Measurements from ENCODE around the gene FAM98B. TPM values are rescaled to one million over a fixed set of nuclear protein-coding genes. Genes with fewer than 3 reads are reported as not detected.

Gene FAM98B
- total and polyA plus RNA-seq, 4 donors = 7.4 to 61.9 (median 48.4) TPM

- no peaks in the 10 kb centered on the region for H3K36me3 ChIP-seq (ENCODE audit: control insufficient read depth, insufficient read depth, low read length)
- H3K4me1 ChIP-seq (ENCODE audit: control insufficient read depth, insufficient read depth, low read length) = no peaks in the 10 kb centered on the region
- no CpG with 5 or more reads among the region's 1 CpG for WGBS (ENCODE audit: insufficient coverage)
Observed at GRCh38 chr15:38476120-38476519, 22.2 kb downstream of the FAM98B start.

GRCh38 chr15:38477637-38478036, 23.7 kb downstream of the FAM98B start:
- DNase-seq (ENCODE audit: low read depth in 4 of 6, low spot score in 6 of 6) = no peak
- WGBS (ENCODE audit: insufficient coverage) = 75% methylated on average over 2 of the region's 4 CpGs
- H3K36me3 ChIP-seq (ENCODE audit: control insufficient read depth, insufficient read depth, low read length) = no peaks in the 10 kb centered on the region
- no peaks in the 10 kb centered on the region for H3K27me3 ChIP-seq (ENCODE audit: control insufficient read depth, insufficient read depth, low read length)
- H3K27ac ChIP-seq (ENCODE audit: low read depth, low read length) = no peak overlapping the region
- no peaks in the 10 kb centered on the region for H3K4me1 ChIP-seq (ENCODE audit: control insufficient read depth, insufficient read depth, low read length)
- no peaks in the 10 kb centered on the region for H3K9me3 ChIP-seq (ENCODE audit: control insufficient read depth, insufficient read depth, low read length)
- no peak overlapping the region for H3K4me3 ChIP-seq (ENCODE audit: low read depth, low read length)

More at GRCh38 chr15:38476120-38476519, 22.2 kb downstream of the FAM98B start:
- no peak overlapping the region for H3K4me3 ChIP-seq (ENCODE audit: low read depth, low read length)
- no peak for DNase-seq (ENCODE audit: low read depth in 4 of 6, low spot score in 6 of 6)
- no peaks in the 10 kb centered on the region for H3K9me3 ChIP-seq (ENCODE audit: control insufficient read depth, insufficient read depth, low read length)
- no peaks in the 10 kb centered on the region for H3K27me3 ChIP-seq (ENCODE audit: control insufficient read depth, insufficient read depth, low read length)
- no peak overlapping the region for H3K27ac ChIP-seq (ENCODE audit: low read depth, low read length)

- H3K27ac ChIP-seq (ENCODE audit: low read depth, low read length) = no peak overlapping the region
- H3K27me3 ChIP-seq (ENCODE audit: control insufficient read depth, insufficient read depth, low read length) = no peaks in the 10 kb centered on the region
- H3K4me3 ChIP-seq (ENCODE audit: low read depth, low read length) = no peak overlapping the region
- H3K36me3 ChIP-seq (ENCODE audit: control insufficient read depth, insufficient read depth, low read length) = no peaks in the 10 kb centered on the region
- DNase-seq (ENCODE audit: low read depth in 4 of 6, low spot score in 6 of 6) = no peak
- H3K9me3 ChIP-seq (ENCODE audit: control insufficient read depth, insufficient read depth, low read length) = no peaks in the 10 kb centered on the region
- H3K4me1 ChIP-seq (ENCODE audit: control insufficient read depth, insufficient read depth, low read length) = no peaks in the 10 kb centered on the region
Observed at GRCh38 chr15:38479266-38479665, 25.3 kb downstream of the FAM98B start.

- DNase-seq (ENCODE audit: low read depth in 4 of 6, low spot score in 6 of 6) = no peak
- Histone ChIP-seq H3K27ac (ENCODE audit: low read depth, low read length) (no peak overlapping the region), H3K36me3 (ENCODE audit: control insufficient read depth, insufficient read depth, low read length) (no peaks in the 10 kb centered on the region), H3K9me3 (ENCODE audit: control insufficient read depth, insufficient read depth, low read length) (no peaks in the 10 kb centered on the region), H3K4me1 (ENCODE audit: control insufficient read depth, insufficient read depth, low read length) (no peaks in the 10 kb centered on the region), H3K27me3 (ENCODE audit: control insufficient read depth, insufficient read depth, low read length) (no peaks in the 10 kb centered on the region), H3K4me3 (ENCODE audit: low read depth, low read length) (no peak overlapping the region)
- no CpG with 5 or more reads among the region's 1 CpG for WGBS (ENCODE audit: insufficient coverage)
Observed at GRCh38 chr15:38479756-38480155, 25.8 kb downstream of the FAM98B start.

GRCh38 chr15:38481113-38481512, 27.2 kb downstream of the FAM98B start:
- no peaks in the 10 kb centered on the region for H3K27me3 ChIP-seq (ENCODE audit: control insufficient read depth, insufficient read depth, low read length)
- no peak overlapping the region for H3K4me3 ChIP-seq (ENCODE audit: low read depth, low read length)
- no peaks in the 10 kb centered on the region for H3K36me3 ChIP-seq (ENCODE audit: control insufficient read depth, insufficient read depth, low read length)
- no peak for DNase-seq (ENCODE audit: low read depth in 4 of 6, low spot score in 6 of 6)
- no peaks in the 10 kb centered on the region for H3K4me1 ChIP-seq (ENCODE audit: control insufficient read depth, insufficient read depth, low read length)
- WGBS (ENCODE audit: insufficient coverage) = no CpG with 5 or more reads among the region's 5 CpGs
- no peaks in the 10 kb centered on the region for H3K9me3 ChIP-seq (ENCODE audit: control insufficient read depth, insufficient read depth, low read length)
- no peak overlapping the region for H3K27ac ChIP-seq (ENCODE audit: low read depth, low read length)

GRCh38 chr15:38481761-38482160, 27.8 kb downstream of the FAM98B start:
- no peaks in the 10 kb centered on the region for H3K9me3 ChIP-seq (ENCODE audit: control insufficient read depth, insufficient read depth, low read length)
- no peak for DNase-seq (ENCODE audit: low read depth in 4 of 6, low spot score in 6 of 6)
- H3K27me3 ChIP-seq (ENCODE audit: control insufficient read depth, insufficient read depth, low read length) = no peaks in the 10 kb centered on the region
- no peak overlapping the region for H3K4me3 ChIP-seq (ENCODE audit: low read depth, low read length)
- H3K4me1 ChIP-seq (ENCODE audit: control insufficient read depth, insufficient read depth, low read length) = no peaks in the 10 kb centered on the region
- no CpG with 5 or more reads among the region's 3 CpGs for WGBS (ENCODE audit: insufficient coverage)
- H3K27ac ChIP-seq (ENCODE audit: low read depth, low read length) = no peak overlapping the region
- H3K36me3 ChIP-seq (ENCODE audit: control insufficient read depth, insufficient read depth, low read length) = no peaks in the 10 kb centered on the region

GRCh38 chr15:38482572-38482971, 28.6 kb downstream of the FAM98B start:
- H3K27me3 ChIP-seq (ENCODE audit: control insufficient read depth, insufficient read depth, low read length) = no peaks in the 10 kb centered on the region
- no peak for DNase-seq (ENCODE audit: low read depth in 4 of 6, low spot score in 6 of 6)
- no peaks in the 10 kb centered on the region for H3K4me1 ChIP-seq (ENCODE audit: control insufficient read depth, insufficient read depth, low read length)
- no peaks in the 10 kb centered on the region for H3K9me3 ChIP-seq (ENCODE audit: control insufficient read depth, insufficient read depth, low read length)
- no peak overlapping the region for H3K4me3 ChIP-seq (ENCODE audit: low read depth, low read length)
- H3K27ac ChIP-seq (ENCODE audit: low read depth, low read length) = no peak overlapping the region
- H3K36me3 ChIP-seq (ENCODE audit: control insufficient read depth, insufficient read depth, low read length) = no peaks in the 10 kb centered on the region

GRCh38 chr15:38486936-38487335, 33.0 kb downstream of the FAM98B start:
- no peak for DNase-seq (ENCODE audit: low read depth in 4 of 6, low spot score in 6 of 6)
- Histone ChIP-seq H3K4me3 (ENCODE audit: low read depth, low read length) (no peak overlapping the region), H3K36me3 (ENCODE audit: control insufficient read depth, insufficient read depth, low read length) (no peaks in the 10 kb centered on the region), H3K9me3 (ENCODE audit: control insufficient read depth, insufficient read depth, low read length) (no peaks in the 10 kb centered on the region), H3K27ac (ENCODE audit: low read depth, low read length) (no peak overlapping the region), H3K4me1 (ENCODE audit: control insufficient read depth, insufficient read depth, low read length) (no peaks in the 10 kb centered on the region), H3K27me3 (ENCODE audit: control insufficient read depth, insufficient read depth, low read length) (no peaks in the 10 kb centered on the region)
- WGBS (ENCODE audit: insufficient coverage) = no CpG with 5 or more reads among the region's 2 CpGs

- Histone ChIP-seq H3K27me3 (ENCODE audit: control insufficient read depth, insufficient read depth, low read length) (no peaks in the 10 kb centered on the region), H3K27ac (ENCODE audit: low read depth, low read length) (no peak overlapping the region), H3K9me3 (ENCODE audit: control insufficient read depth, insufficient read depth, low read length) (no peaks in the 10 kb centered on the region), H3K36me3 (ENCODE audit: control insufficient read depth, insufficient read depth, low read length) (no peaks in the 10 kb centered on the region), H3K4me1 (ENCODE audit: control insufficient read depth, insufficient read depth, low read length) (no peaks in the 10 kb centered on the region), H3K4me3 (ENCODE audit: low read depth, low read length) (no peak overlapping the region)
- no CpG with 5 or more reads among the region's 1 CpG for WGBS (ENCODE audit: insufficient coverage)
- no peak for DNase-seq (ENCODE audit: low read depth in 4 of 6, low spot score in 6 of 6)
Observed at GRCh38 chr15:38487378-38487777, 33.5 kb downstream of the FAM98B start.

GRCh38 chr15:38490242-38490922, 36.5 kb downstream of the FAM98B start:
- Histone ChIP-seq H3K27ac (ENCODE audit: low read depth, low read length) (no peak overlapping the region), H3K9me3 (ENCODE audit: control insufficient read depth, insufficient read depth, low read length) (no peaks in the 10 kb centered on the region), H3K4me1 (ENCODE audit: control insufficient read depth, insufficient read depth, low read length) (no peaks in the 10 kb centered on the region), H3K27me3 (ENCODE audit: control insufficient read depth, insufficient read depth, low read length) (no peaks in the 10 kb centered on the region), H3K36me3 (ENCODE audit: control insufficient read depth, insufficient read depth, low read length) (no peaks in the 10 kb centered on the region), H3K4me3 (ENCODE audit: low read depth, low read length) (no peak overlapping the region)
- DNase-seq (ENCODE audit: low read depth in 4 of 6, low spot score in 6 of 6) = no peak
- 68% methylated on average over 2 of the region's 3 CpGs for WGBS (ENCODE audit: insufficient coverage)
